K562 (cell line): ENCODE data around the gene EEF2K. TPM values are rescaled to one million over a fixed set of nuclear protein-coding genes. Genes with fewer than 3 reads are reported as not detected.

Experiments used
- ADNP ChIP-seq: fragments of 200-800 bp; sonication (Bioruptor generic); IDR thresholded peaks from 2 replicates; pipeline ENCODE4 v1.6.1; 2016; ENCODE audit warnings: missing genetic modification characterization, missing compliant biosample characterization
- ATF1 ChIP-seq, 2 experiments: fragments of 450-650 bp in 1 of 2; IDR thresholded peaks; 2 replicates each; pipeline ENCODE4 v1.6.1; 2016; ENCODE audit warnings: missing compliant biosample characterization in 1 of 2, missing genetic modification characterization in 1 of 2
- E4F1 ChIP-seq: fragments of 250-450 bp; sonication (Bioruptor Pico); IDR thresholded peaks from 2 replicates; pipeline ENCODE4 v1.5.0; 2021; ENCODE audit warnings: mild to moderate bottlenecking, borderline replicate concordance
- ELF1 ChIP-seq: fragments of 200-800 bp; sonication (Bioruptor generic); IDR thresholded peaks from 2 replicates; pipeline ENCODE4 v1.6.1; 2016; ENCODE audit warnings: missing genetic modification characterization, missing compliant biosample characterization
- MCM2 ChIP-seq: fragments of 450-650 bp; IDR thresholded peaks from 2 replicates; pipeline ENCODE4 v1.6.1; 2017; ENCODE audit warnings: low read depth, mild to moderate bottlenecking
- NR2C2 ChIP-seq, 2 experiments: fragments of 200-800 bp in 1 of 2; sonication (Bioruptor generic) in 1 of 2; sonication (generic) in 1 of 2; formaldehyde crosslinking in 1 of 2; IDR thresholded peaks; 2 replicates each; pipeline versions ENCODE4 v1.6.1 to v1.8.0; 2016 to 2022; ENCODE audit warnings: mild to moderate bottlenecking in 1 of 2, missing compliant biosample characterization in 1 of 2, missing genetic modification characterization in 1 of 2, missing genetic modification reagents in 1 of 2
- NR2F6 ChIP-seq: fragments of 450-650 bp; formaldehyde crosslinking; IDR thresholded peaks from 2 replicates; pipeline ENCODE4 v1.4.0; 2020; ENCODE audit warnings: mild to moderate bottlenecking
- POLR2G ChIP-seq: fragments of 200-400 bp; formaldehyde crosslinking; IDR thresholded peaks from 2 replicates; pipeline ENCODE4 v1.6.1; 2017; ENCODE audit warnings: low read depth, mild to moderate bottlenecking, antibody characterized with exemption, low read length, moderate library complexity
- PTTG1 ChIP-seq: fragments of 450-650 bp; IDR thresholded peaks from 2 replicates; pipeline ENCODE4 v1.6.1; 2016; ENCODE audit warnings: low read depth, mild to moderate bottlenecking, missing genetic modification characterization, missing compliant biosample characterization
- SMAD2 ChIP-seq: fragments of 150-350 bp; IDR thresholded peaks from 2 replicates; pipeline ENCODE4 v1.6.1; 2014; ENCODE audit warnings: low read depth, mild to moderate bottlenecking, low read length
- SRSF9 ChIP-seq: fragments of 200-400 bp; formaldehyde crosslinking; IDR thresholded peaks from 2 replicates; pipeline ENCODE4 v1.6.1; 2017; ENCODE audit warnings: low read depth, low read length, borderline replicate concordance
- STAT5A ChIP-seq: IDR thresholded peaks from 2 replicates; pipeline ENCODE4 v1.6.1; 2012; ENCODE audit warnings: low read length, inconsistent platforms, borderline replicate concordance
- TAF1 ChIP-seq: IDR thresholded peaks from 2 replicates; pipeline ENCODE4 v1.6.1; 2011; ENCODE audit warnings: mild to moderate bottlenecking, low read length, moderate library complexity; ENCODE audit not compliant: insufficient read depth, control insufficient read depth, severe bottlenecking; ENCODE audit errors: extremely low read depth
- TARDBP ChIP-seq: fragments of 450-650 bp; IDR thresholded peaks from 2 replicates; pipeline ENCODE4 v1.6.1; 2016
- TEAD1 ChIP-seq, 2 experiments: fragments of 450-650 bp in 1 of 2; sonication (generic) in 1 of 2; formaldehyde crosslinking; IDR thresholded peaks; 2 replicates each; pipeline versions ENCODE4 v1.4.0 to v1.8.0; 2020 to 2022; ENCODE audit warnings: mild to moderate bottlenecking in 2 of 2, missing genetic modification reagents in 1 of 2
- TFAM ChIP-seq: fragments of 250-450 bp; sonication (Bioruptor Pico); conservative IDR thresholded peaks from 2 replicates; pipeline ENCODE4 v1.5.0; 2021; ENCODE audit warnings: mild to moderate bottlenecking, moderate library complexity
- ZBTB49 ChIP-seq: sonication (generic); formaldehyde crosslinking; IDR thresholded peaks from 2 replicates; pipeline ENCODE4 v1.8.0; 2022; ENCODE audit warnings: missing genetic modification reagents, mild to moderate bottlenecking, borderline replicate concordance
- ZFPM2 ChIP-seq: fragments of 250-450 bp; sonication (Bioruptor Pico); IDR thresholded peaks from 2 replicates; pipeline ENCODE4 v1.5.1; 2022; ENCODE audit warnings: mild to moderate bottlenecking
- ZKSCAN3 ChIP-seq: fragments of 250-450 bp; sonication (Bioruptor Pico); IDR thresholded peaks from 2 replicates; pipeline ENCODE4 v1.4.0; 2020
- ZKSCAN8 ChIP-seq: fragments of 200-800 bp; sonication (Bioruptor generic); IDR thresholded peaks from 2 replicates; pipeline ENCODE4 v1.6.1; 2016; ENCODE audit warnings: missing genetic modification characterization, missing compliant biosample characterization
- ZNF445 ChIP-seq: fragments of 250-450 bp; sonication (Bioruptor Pico); IDR thresholded peaks from 2 replicates; pipeline ENCODE4 v1.4.0; 2020; ENCODE audit warnings: low read depth, mild to moderate bottlenecking, moderate library complexity
- polyA plus RNA-seq, 8 experiments: library from polyadenylated mRNA; depleted of rRNA in 4 of 8; stranded (reverse) in 5 of 8; unstranded in 3 of 8; fragments of >200 nt; fragmentation: Nextera tagmentation in 2 of 8; fragmentation: Illumina TruSeq in 1 of 8; extraction: Ambion mirVana in 2 of 8; extraction: Trizol in 1 of 8; gene quantifications; 2 replicates each; pipeline versions ENCODE4 v1.2.1 to v1.2.3, GENCODE V29; 2011 to 2014; ENCODE audit warnings: inconsistent platforms in 1 of 8, missing spikeins in 1 of 8
- total RNA-seq, 7 experiments: library from RNA; depleted of rRNA in 6 of 7; stranded (reverse); fragments of >200 nt in 6 of 7; fragmentation: Illumina TruSeq in 2 of 7; extraction: Trizol in 2 of 7; gene quantifications; 2 replicates each; pipeline versions ENCODE4 v1.2.1 to v1.2.3, GENCODE V29; 2011 to 2021; ENCODE audit warnings: low replicate concordance in 1 of 7

Gene EEF2K
- total and polyA plus RNA-seq, 9 of the 15 experiments (the other 6 are each of a cell fraction or from before 2014, with no cell fraction given): 3.0 to 35.2 (median 12.2) TPM

- TF ChIP-seq E4F1 (CRISPR knock-in tag): no peak
- TF ChIP-seq ZFPM2 (CRISPR knock-in tag): no peak
- TF ChIP-seq POLR2G: no peak
- no peak for TF ChIP-seq ELF1
- TF ChIP-seq TAF1: peak; percentile 4
- no peak for TF ChIP-seq TFAM (CRISPR knock-in tag)
- no peak for TF ChIP-seq SRSF9
- no peak for TF ChIP-seq ZKSCAN3
- no peak for TF ChIP-seq PTTG1 (tag)
- TF ChIP-seq ATF1 (CRISPR knock-in tag; IDR thresholded peaks at IDR 0.05): no peak
- TF ChIP-seq ATF1 (tag; IDR thresholded peaks at IDR 0.05): peak; percentile 86
- TF ChIP-seq STAT5A: no peak
- TF ChIP-seq ZNF445 (CRISPR knock-in tag): no peak
- TF ChIP-seq TEAD1 (CRISPR knock-in tag; IDR thresholded peaks at IDR 0.05): no peak
- 0 out of 2 replicates have a peak, but pooled peaks have one; percentile 27 for TF ChIP-seq ADNP (tag)
- TF ChIP-seq SMAD2: no peak
- TF ChIP-seq ZBTB49 (CRISPR knock-in tag): no peak
- TF ChIP-seq ZKSCAN8: no peak
- TF ChIP-seq NR2C2 (CRISPR knock-in tag; IDR thresholded peaks at IDR 0.05): no peak
- TF ChIP-seq NR2C2 (tag; IDR thresholded peaks at IDR 0.05): peak; percentile 66
- TF ChIP-seq NR2F6 (CRISPR knock-in tag): no peak
- no peak for TF ChIP-seq TARDBP
- TF ChIP-seq MCM2: no peak
Measured at GRCh38 chr16:22191532-22192260, 14.4 kb upstream of the EEF2K start (continued).
